IMR-90 (cell line): ENCODE results near the gene LCK.

Experiments used
- CTCF ChIP-seq: conservative IDR thresholded peaks from 2 replicates; pipeline ENCODE4 v1.5.1; 2012; ENCODE audit warnings: mild to moderate bottlenecking, low read depth, low read length, improper control_type of control experiment
- MAZ ChIP-seq: IDR thresholded peaks from 2 replicates; pipeline ENCODE4 v1.6.1; 2012; ENCODE audit warnings: low read depth, mild to moderate bottlenecking, low read length, improper control_type of control experiment, moderate library complexity, borderline replicate concordance
- MXI1 ChIP-seq: IDR thresholded peaks from 2 replicates; pipeline ENCODE4 v1.6.1; 2012; ENCODE audit warnings: low read depth, mild to moderate bottlenecking, low read length, moderate library complexity, borderline replicate concordance
- USF2 ChIP-seq: fragments of 150-350 bp; IDR thresholded peaks from 2 replicates; pipeline ENCODE4 v1.6.1; 2017; ENCODE audit warnings: mild to moderate bottlenecking, antibody characterized with exemption, low read length, low read depth

GRCh38 chr1:32221581-32221979, 29.5 kb upstream of the LCK start:
- TF ChIP-seq CTCF (no peak), MAZ (no peak), USF2 (no peak), MXI1 (no peak)
